HG03095 (cell line): ENCODE data around the gene MAGEA9B.
"Not testable (repeated sequence)": the region's sequence is repeated elsewhere in the genome, so short reads cannot be mapped to it uniquely, and the experiment has no call there.

Experiments used
- ATAC-seq: cut with Tn5 transposase; IDR thresholded peaks from one replicate; pipeline ENCODE4 v1.9.1; 2021; ENCODE audit warnings: moderate library complexity; ENCODE audit not compliant: unreplicated experiment

Gene MAGEA9B

DNA sequence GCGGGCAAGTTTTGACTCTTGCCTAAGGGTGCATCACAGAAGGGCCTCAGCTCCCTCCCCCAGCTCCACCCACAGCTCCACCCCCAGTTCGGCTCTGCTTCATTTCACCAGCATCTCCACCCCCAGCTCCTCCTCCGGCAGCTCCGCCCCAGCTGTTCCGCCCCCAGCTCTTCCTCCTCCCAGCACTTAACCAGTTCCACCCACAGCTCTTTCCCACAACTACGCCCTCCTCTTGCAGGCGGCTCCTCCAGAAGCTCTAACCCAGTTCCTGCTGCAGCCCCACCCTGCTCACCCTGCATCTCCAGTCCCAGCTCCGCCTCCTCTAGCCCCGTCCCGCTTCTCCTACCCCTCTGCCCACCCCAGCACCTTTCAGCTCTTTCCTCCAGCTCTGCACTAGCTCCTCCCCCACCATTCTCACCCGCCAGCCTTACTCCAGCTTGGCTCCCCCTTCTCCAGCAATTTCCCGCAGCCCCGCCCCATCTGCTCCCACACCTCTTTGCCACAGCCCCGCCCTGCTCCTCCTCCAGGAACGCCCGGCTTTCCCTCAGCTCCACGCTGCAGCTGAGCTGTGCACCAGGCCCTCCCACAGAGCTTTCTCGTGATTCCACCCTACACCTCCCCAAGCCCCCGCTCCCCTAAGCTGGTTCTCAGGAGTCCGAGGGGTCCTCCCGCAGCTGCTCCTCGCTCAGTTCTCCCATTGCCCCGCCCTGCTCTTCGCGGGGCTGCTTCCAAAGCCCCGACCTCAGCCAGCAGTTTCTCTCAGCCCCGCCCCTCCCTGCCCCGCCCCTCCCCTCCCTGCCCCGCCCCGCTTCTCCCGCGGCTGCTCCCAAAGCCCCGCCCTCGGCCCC lies 47.8 kb downstream of the MAGEA9B start:
- ATAC-seq = peak; percentile 41

DNA sequence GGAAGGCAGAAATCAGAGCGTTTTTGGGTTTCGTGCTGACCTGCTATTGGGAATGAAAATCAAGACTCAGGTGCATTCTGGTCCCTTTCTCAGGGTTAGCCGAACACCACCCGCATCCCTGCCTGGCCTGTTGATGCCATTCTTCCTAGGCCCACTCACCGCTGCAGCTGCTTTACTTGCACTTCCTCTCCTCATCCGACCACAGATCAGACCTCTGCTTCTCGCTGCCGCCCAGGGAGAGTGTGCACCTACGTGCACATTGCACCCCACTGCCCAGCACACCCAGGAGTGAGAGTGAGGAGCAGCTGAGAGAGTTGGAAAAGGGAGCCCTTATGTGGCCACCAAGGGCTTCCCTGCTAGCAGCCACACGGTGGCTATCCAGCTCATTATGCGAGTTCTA lies 49.8 kb downstream of the MAGEA9B start:
- ATAC-seq = not testable (repeated sequence)

DNA sequence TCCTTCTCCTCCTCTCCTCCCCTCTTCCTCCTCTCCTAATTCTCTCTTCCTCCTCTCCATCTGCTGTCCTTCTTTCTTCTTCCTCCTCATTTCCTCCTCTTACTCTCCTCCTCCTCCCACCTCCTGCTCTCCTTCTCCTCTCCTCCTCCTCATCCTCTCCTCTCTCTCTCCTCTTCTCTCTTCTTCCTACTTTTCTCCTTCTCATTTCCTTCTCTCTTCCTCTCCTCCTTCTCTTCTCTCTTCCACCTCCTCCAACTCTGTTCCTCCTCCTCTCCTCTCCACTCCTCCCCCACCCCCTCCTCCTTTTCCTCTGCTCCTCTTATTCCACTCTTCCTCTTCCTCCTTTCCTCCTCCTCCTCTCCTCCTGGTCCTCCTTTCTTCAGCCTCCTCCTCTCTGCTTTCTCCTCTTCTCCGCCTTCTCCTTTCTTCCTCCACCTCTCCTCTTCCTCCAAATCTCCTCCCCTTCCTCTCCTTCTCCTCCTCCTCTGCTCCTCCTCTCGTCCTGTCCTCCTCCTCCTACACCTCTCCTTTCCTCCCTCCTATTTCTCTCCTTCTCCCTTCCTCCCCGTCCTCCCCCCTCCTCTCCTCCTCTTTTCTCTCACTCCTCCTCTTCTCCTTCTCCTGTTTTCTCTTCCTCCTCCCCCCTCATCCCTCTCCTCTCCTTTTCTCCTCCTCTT lies 52.2 kb downstream of the MAGEA9B start:
- not testable (repeated sequence) for ATAC-seq

DNA sequence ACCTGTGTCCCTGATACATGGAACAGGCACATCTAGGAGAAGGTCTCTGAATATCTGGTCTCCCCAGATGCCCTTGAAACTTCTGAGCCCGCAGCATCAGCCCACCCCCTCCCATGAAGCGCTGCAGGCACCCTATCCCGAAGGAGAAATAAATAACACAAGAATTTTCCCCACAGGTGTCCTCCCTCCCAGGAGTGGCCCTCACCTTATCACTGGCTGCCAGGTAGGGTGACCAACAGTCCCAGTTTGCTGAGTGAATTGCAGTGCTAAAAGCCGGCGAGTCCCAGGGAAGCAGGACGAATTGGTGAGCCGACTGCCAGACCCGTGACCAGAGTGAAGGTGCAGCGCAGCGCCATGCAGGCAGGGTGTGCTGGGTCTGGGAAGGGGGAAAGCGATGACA lies 53.3 kb downstream of the MAGEA9B start:
- not testable (repeated sequence) for ATAC-seq

DNA sequence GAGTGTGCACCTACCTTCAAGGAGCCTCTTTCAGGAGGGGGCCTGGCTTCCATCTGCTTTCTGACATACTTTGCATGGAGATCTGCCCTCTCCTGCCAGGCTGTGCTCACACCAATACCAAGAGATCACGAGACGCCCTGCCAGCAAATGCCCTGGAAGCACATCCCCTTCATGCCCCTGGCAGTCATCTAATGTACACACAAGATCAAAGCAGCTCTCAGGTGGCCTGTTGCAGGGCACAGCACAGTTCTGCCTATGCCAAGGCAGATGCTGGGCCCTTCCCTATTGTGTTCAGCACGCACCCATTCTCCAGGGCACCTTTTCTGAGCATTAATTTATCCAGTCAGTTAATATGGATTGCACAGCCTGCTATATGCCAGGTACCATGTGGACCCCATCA lies 54.4 kb downstream of the MAGEA9B start:
- ATAC-seq = not testable (repeated sequence)
